G401.6 (cell line): Measurements from ENCODE around the gene CTXND1.
"Not testable (repeated sequence)": the region's sequence is repeated elsewhere in the genome, so short reads cannot be mapped to it uniquely, and the experiment has no call there.

Source experiments
- FAIRE-seq: peaks from 2 replicates; lab custom pipeline; 2012; peaks lifted over from hg19 to GRCh38; lab: Jason Lieb, UNC

Gene CTXND1

GRCh38 chr15:80157215-80157614, 94.8 kb downstream of the CTXND1 start:
- FAIRE-seq, result no peak

GRCh38 chr15:80156176-80156720, 95.8 kb downstream of the CTXND1 start:
- no peak for FAIRE-seq

GRCh38 chr15:80155378-80156175, 96.4 kb downstream of the CTXND1 start:
- not testable (repeated sequence) for FAIRE-seq

GRCh38 chr15:80155001-80155377, 97.0 kb downstream of the CTXND1 start:
- no peak for FAIRE-seq

GRCh38 chr15:80154336-80154735, 97.7 kb downstream of the CTXND1 start:
- no peak for FAIRE-seq

GRCh38 chr15:80153900-80154299, 98.1 kb downstream of the CTXND1 start:
- FAIRE-seq, result no peak

GRCh38 chr15:80152896-80153876, 98.8 kb downstream of the CTXND1 start, which contains the start of gene FAH:
TSS of gene FAH (plus strand) at chr15:80152999. CDS start at chr15:80153055, 56 bp downstream.
- FAIRE-seq, result no peak

GRCh38 chr15:80152180-80152895, 99.7 kb downstream of the CTXND1 start:
- no peak for FAIRE-seq

GRCh38 chr15:80151576-80151975, 100.4 kb downstream of the CTXND1 start:
- no peak for FAIRE-seq

GRCh38 chr15:80151148-80151547, 100.9 kb downstream of the CTXND1 start:
- FAIRE-seq, result no peak
